OCI-LY3 (cell line): ENCODE data around the gene KHDC4.
A peak's percentile ranks its signal among the peaks of the same experiment; 100 is the strongest.

Experiments used
- H2AFZ ChIP-seq: fragments of 200-600, 300-600 bp; shearing (Covaris generic); 2 replicates; pipeline ENCODE4 v1.6.0; 2014; ENCODE audit warnings: antibody characterized with exemption, low read depth, low read length
- H3K27ac ChIP-seq: fragments of 200-600, 300-600 bp; sonication (generic); 2 replicates; pipeline ENCODE4 v1.5.1; 2014; ENCODE audit warnings: mild to moderate bottlenecking, low read length, moderate library complexity, mixed read lengths
- H3K27me3 ChIP-seq: fragments of 200-600, 300-600 bp; sonication (generic); 2 replicates; pipeline ENCODE4 v1.6.1; 2014; ENCODE audit warnings: low read depth, low read length, mixed read lengths
- H3K36me3 ChIP-seq: fragments of 200-600, 300-600 bp; sonication (generic); replicated peaks from 2 replicates; pipeline ENCODE3; 2014; ENCODE audit warnings: low read depth, low read length, mixed read lengths
- H3K4me1 ChIP-seq: fragments of 300-600, 200-600 bp; sonication (generic); 2 replicates; pipeline ENCODE4 v1.6.1; 2014; ENCODE audit warnings: low read length, mixed read lengths
- H3K4me2 ChIP-seq: fragments of 200-600, 300-600 bp; sonication (generic); 2 replicates; pipeline ENCODE4 v1.6.1; 2014; ENCODE audit warnings: low read length, mixed read lengths
- H3K4me3 ChIP-seq: fragments of 300-600, 200-600 bp; sonication (generic); 2 replicates; pipeline ENCODE4 v1.5.1; 2014; ENCODE audit warnings: antibody characterized with exemption, mild to moderate bottlenecking, low read length, moderate library complexity
- H3K79me2 ChIP-seq: fragments of 300-600, 200-600 bp; shearing (Covaris generic); 2 replicates; pipeline ENCODE4 v1.6.1; 2014; ENCODE audit warnings: mild to moderate bottlenecking, low read length, mixed read lengths
- H3K9ac ChIP-seq: fragments of 300-600, 200-600 bp; shearing (Covaris generic); 2 replicates; pipeline ENCODE4 v1.6.0; 2014; ENCODE audit warnings: mild to moderate bottlenecking, low read length, moderate library complexity
- H3K9me3 ChIP-seq: fragments of 200-600, 300-600 bp; shearing (Covaris generic); 2 replicates; pipeline ENCODE4 v1.6.1; 2014; ENCODE audit warnings: low read length, mixed read lengths; ENCODE audit not compliant: insufficient read depth
- H4K20me1 ChIP-seq: fragments of 200-600, 300-600 bp; sonication (generic); 2 replicates; pipeline ENCODE4 v1.6.1; 2016; ENCODE audit warnings: low read length, mixed read lengths; ENCODE audit not compliant: insufficient read depth
- EZH2phosphoT487 ChIP-seq: fragments of 200-600 bp; shearing (Covaris generic); IDR thresholded peaks from 2 replicates; pipeline ENCODE4 v1.6.1; 2018; ENCODE audit warnings: antibody characterized with exemption, mixed run types, low read depth
- TF ChIP-seq, protein P1 (sequence below): fragments of 200-600, 300-600 bp; sonication (generic); IDR thresholded peaks from 2 replicates; pipeline ENCODE4 v1.5.1; 2014; ENCODE audit warnings: antibody characterized with exemption, low read length, low read depth

KHDC4 gene

DNA sequence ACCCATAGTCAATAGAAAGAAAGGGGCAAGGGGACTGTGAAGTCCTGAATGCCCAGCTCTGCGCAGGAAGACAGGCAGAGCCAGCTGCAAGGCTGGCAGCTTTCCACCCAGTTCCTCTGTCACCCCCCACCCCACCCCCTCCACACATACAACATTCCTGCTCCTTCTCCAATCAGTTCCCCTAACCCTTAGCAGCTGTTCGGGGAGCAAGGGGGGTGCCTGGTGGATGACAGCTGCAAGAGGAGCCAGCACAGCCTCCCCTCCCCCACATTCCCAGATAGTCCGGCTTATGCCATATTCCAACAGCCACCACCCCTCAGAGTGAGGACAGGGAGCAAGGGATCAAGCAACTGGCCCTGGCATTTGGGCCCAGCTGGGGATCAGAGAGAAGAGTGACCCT lies 34.5 kb upstream of the KHDC4 start:
- Histone ChIP-seq H4K20me1 (peaks cover 82% of the 10 kb centered on the region), H3K4me2 (no peak overlapping the region), H3K4me3 (no peak overlapping the region), H3K27ac (peak overlapping the region; percentile 93), H3K9me3 (no peaks in the 10 kb centered on the region), H3K9ac (no peak overlapping the region), H3K27me3 (no peaks in the 10 kb centered on the region), H3K4me1 (peaks cover 55% of the 10 kb centered on the region), H3K79me2 (peaks cover 94% of the 10 kb centered on the region), H3K36me3 (peaks cover 68% of the 10 kb centered on the region), H2AFZ (no peak overlapping the region)
- no peak for TF ChIP-seq EZH2phosphoT487
- TF ChIP-seq, protein P1, sequence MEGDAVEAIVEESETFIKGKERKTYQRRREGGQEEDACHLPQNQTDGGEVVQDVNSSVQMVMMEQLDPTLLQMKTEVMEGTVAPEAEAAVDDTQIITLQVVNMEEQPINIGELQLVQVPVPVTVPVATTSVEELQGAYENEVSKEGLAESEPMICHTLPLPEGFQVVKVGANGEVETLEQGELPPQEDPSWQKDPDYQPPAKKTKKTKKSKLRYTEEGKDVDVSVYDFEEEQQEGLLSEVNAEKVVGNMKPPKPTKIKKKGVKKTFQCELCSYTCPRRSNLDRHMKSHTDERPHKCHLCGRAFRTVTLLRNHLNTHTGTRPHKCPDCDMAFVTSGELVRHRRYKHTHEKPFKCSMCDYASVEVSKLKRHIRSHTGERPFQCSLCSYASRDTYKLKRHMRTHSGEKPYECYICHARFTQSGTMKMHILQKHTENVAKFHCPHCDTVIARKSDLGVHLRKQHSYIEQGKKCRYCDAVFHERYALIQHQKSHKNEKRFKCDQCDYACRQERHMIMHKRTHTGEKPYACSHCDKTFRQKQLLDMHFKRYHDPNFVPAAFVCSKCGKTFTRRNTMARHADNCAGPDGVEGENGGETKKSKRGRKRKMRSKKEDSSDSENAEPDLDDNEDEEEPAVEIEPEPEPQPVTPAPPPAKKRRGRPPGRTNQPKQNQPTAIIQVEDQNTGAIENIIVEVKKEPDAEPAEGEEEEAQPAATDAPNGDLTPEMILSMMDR: no peak

DNA sequence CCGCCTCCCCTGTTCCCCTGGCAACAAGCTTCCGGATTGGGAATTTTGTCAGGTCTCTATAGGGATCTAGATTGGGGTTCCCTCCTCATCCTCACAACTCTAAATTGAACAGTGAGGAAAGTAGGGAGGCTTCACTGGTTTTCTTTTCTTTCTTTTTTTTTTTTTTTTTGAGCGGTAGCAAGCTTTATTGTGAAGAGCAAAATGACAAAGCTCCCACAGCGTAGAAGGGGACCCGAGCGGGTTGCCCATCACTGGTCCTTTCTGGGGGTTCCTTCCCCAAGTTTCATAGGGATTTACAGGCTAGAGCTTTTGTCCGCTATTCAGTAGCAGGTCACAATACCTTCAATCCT lies 33.8 kb upstream of the KHDC4 start:
- H2AFZ ChIP-seq: no peak overlapping the region
- no peak overlapping the region for H3K4me3 ChIP-seq
- TF ChIP-seq, protein P1: no peak
- no peak for TF ChIP-seq EZH2phosphoT487
- H3K36me3 ChIP-seq: peaks cover 69% of the 10 kb centered on the region
- H3K9me3 ChIP-seq: no peaks in the 10 kb centered on the region
- H3K4me1 ChIP-seq: peaks cover 52% of the 10 kb centered on the region
- peak overlapping the region; percentile 23; the same call in 1 of the 2 replicates for H3K27ac ChIP-seq
- H4K20me1 ChIP-seq: peaks cover 76% of the 10 kb centered on the region
- H3K4me2 ChIP-seq: no peak overlapping the region
- H3K9ac ChIP-seq: no peak overlapping the region
- H3K27me3 ChIP-seq: no peaks in the 10 kb centered on the region
- H3K79me2 ChIP-seq: peaks cover 88% of the 10 kb centered on the region

DNA sequence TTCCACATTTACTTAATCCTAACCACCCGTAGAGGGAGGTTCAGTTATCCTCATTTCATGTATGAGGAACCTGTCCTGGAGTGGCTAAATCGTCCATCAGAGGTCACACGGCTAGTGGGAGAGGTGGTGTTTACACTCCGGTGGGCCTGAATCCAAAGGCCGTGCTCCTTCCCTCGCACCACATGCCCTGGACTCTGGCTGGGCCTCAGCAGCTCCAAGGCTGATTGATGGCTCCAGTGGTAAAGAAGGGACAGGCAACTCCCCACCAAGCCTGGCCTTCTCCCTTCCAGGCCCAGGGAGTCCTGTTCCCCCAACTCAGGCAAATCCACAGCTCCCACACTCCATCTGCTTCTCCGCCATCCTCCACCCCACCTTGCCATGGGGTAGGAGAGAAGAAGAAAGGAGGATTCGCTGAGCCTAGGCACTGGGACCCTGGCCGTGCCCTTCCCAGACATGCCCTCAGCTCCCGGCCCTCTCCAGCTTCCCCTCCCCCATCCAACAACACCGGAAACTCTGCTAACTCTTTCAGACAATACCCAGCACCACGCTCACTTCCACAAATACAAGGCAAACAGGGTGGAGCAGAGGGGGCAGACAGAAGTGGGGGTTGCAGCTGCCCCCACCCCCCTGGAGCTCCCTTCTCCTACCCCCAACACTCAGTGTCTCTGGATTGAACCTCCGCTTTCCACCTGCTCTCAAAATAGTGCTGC lies 33.3 kb upstream of the KHDC4 start:
- Histone ChIP-seq H3K9ac (no peak overlapping the region), H3K4me2 (no peak overlapping the region), H3K79me2 (peaks cover 88% of the 10 kb centered on the region), H3K9me3 (no peaks in the 10 kb centered on the region), H3K36me3 (peaks cover 74% of the 10 kb centered on the region), H3K4me1 (peaks cover 47% of the 10 kb centered on the region), H3K27ac (0 out of 2 replicates have a peak overlapping the region, but pooled peaks have one; percentile 23), H4K20me1 (peaks cover 71% of the 10 kb centered on the region), H3K27me3 (no peaks in the 10 kb centered on the region), H2AFZ (no peak overlapping the region), H3K4me3 (no peak overlapping the region)
- no peak for TF ChIP-seq EZH2phosphoT487
- TF ChIP-seq, protein P1: no peak

DNA sequence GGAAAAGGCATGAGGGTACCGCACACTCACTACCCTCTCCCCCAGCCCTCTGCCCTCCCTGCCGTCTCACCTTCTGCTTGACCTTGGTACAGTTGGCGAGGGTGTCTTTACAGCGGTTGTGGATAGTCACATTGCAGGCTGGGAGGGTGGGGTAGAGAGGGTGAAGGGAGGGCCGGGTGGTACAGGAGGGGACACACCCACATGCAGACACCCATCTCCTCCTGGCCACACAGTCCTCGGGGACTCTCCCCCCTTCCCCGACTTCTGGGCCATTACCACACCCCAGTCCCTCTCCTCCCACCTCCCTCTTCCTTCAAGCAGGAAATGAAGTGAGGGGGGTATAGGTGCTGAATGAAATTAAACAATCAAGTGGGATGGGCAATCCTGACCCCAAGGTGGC lies 32.5 kb upstream of the KHDC4 start:
- Histone ChIP-seq H2AFZ (no peak overlapping the region), H4K20me1 (peaks cover 67% of the 10 kb centered on the region), H3K4me1 (peaks cover 39% of the 10 kb centered on the region), H3K9ac (no peak overlapping the region), H3K27me3 (no peaks in the 10 kb centered on the region), H3K4me3 (no peak overlapping the region), H3K36me3 (peaks cover 75% of the 10 kb centered on the region), H3K27ac (no peak overlapping the region), H3K79me2 (peaks cover 88% of the 10 kb centered on the region), H3K4me2 (no peak overlapping the region), H3K9me3 (no peaks in the 10 kb centered on the region)
- no peak for TF ChIP-seq EZH2phosphoT487
- TF ChIP-seq, protein P1: no peak
